Measurements from ENCODE around the gene IGFBP2. TPM values are rescaled to one million over a fixed set of nuclear protein-coding genes. Genes with fewer than 3 reads are reported as not detected.

IGFBP2 gene
- total and polyA plus RNA-seq, 9 of the 15 experiments (the other 6 are each of a cell fraction or from before 2014, with no cell fraction given), result 0.93 TPM; not detected in 8

DNA sequence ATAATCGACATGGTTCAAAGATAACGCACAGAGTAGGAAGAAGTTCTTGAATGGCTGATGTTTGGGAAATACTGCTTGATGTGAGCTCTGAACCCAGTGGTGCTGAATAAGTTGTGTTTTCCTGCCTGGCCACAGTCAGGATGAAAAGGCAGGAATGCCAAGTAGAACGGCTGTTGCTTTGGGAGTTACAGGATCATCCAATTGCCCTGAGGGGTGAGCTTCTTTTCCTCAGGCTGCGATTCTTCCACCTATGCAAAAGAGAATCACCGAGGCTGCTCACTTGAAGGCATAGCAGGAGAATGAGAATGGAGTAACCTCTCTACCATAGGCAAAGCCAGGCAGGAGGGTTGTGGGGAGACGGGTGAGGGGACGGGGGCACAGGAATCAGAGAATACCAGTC, 14.4 kb upstream of the IGFBP2 start (continued):
- TF ChIP-seq, protein P1, sequence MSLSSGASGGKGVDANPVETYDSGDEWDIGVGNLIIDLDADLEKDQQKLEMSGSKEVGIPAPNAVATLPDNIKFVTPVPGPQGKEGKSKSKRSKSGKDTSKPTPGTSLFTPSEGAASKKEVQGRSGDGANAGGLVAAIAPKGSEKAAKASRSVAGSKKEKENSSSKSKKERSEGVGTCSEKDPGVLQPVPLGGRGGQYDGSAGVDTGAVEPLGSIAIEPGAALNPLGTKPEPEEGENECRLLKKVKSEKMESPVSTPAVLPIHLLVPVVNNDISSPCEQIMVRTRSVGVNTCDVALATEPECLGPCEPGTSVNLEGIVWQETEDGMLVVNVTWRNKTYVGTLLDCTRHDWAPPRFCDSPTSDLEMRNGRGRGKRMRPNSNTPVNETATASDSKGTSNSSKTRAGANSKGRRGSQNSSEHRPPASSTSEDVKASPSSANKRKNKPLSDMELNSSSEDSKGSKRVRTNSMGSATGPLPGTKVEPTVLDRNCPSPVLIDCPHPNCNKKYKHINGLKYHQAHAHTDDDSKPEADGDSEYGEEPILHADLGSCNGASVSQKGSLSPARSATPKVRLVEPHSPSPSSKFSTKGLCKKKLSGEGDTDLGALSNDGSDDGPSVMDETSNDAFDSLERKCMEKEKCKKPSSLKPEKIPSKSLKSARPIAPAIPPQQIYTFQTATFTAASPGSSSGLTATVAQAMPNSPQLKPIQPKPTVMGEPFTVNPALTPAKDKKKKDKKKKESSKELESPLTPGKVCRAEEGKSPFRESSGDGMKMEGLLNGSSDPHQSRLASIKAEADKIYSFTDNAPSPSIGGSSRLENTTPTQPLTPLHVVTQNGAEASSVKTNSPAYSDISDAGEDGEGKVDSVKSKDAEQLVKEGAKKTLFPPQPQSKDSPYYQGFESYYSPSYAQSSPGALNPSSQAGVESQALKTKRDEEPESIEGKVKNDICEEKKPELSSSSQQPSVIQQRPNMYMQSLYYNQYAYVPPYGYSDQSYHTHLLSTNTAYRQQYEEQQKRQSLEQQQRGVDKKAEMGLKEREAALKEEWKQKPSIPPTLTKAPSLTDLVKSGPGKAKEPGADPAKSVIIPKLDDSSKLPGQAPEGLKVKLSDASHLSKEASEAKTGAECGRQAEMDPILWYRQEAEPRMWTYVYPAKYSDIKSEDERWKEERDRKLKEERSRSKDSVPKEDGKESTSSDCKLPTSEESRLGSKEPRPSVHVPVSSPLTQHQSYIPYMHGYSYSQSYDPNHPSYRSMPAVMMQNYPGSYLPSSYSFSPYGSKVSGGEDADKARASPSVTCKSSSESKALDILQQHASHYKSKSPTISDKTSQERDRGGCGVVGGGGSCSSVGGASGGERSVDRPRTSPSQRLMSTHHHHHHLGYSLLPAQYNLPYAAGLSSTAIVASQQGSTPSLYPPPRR (CRISPR knock-in tag; IDR thresholded peaks at IDR 0.05; ENCODE audit: borderline replicate concordance), result no peak
- TF ChIP-seq HDAC2 (IDR thresholded peaks at IDR 0.05) (no peak), SMARCA4 (IDR thresholded peaks at IDR 0.05) (no peak), ESRRA (IDR thresholded peaks at IDR 0.05; ENCODE audit: borderline replicate concordance, low read depth) (no peak), KDM4B (IDR thresholded peaks at IDR 0.05; ENCODE audit: borderline replicate concordance in 2 of 2, low read depth in 1 of 2) (no peak), LEF1 (IDR thresholded peaks at IDR 0.05) (no peak), SAP30 (IDR thresholded peaks at IDR 0.05; ENCODE audit: borderline replicate concordance, insufficient read depth, low read depth, low read length, poor library complexity, severe bottlenecking) (no peak)
